Measurements from ENCODE around the gene SF3B2.
"Not testable (repeated sequence)": the region's sequence is repeated elsewhere in the genome, so short reads cannot be mapped to it uniquely, and the experiment has no call there.

Gene SF3B2

GRCh38 chr11:66052664-66052982 is 459 bp downstream of the SF3B2 start:
- no peak for DNase-seq

GRCh38 chr11:66055021-66055420 is 2.9 kb downstream of the SF3B2 start:
- no peak for DNase-seq

- no peak for DNase-seq
Observed at GRCh38 chr11:66056501-66056900, 4.3 kb downstream of the SF3B2 start.

GRCh38 chr11:66059966-66060680 is 8.0 kb downstream of the SF3B2 start:
- DNase-seq, result no peak

GRCh38 chr11:66061268-66061667 is 9.1 kb downstream of the SF3B2 start:
- no peak for DNase-seq

- no peak for DNase-seq
Observed at GRCh38 chr11:66062408-66062807, 10.2 kb downstream of the SF3B2 start.

GRCh38 chr11:66063900-66064299 is 11.7 kb downstream of the SF3B2 start:
- no peak for DNase-seq

GRCh38 chr11:66064571-66064970 is 12.4 kb downstream of the SF3B2 start:
- no peak for DNase-seq

GRCh38 chr11:66066751-66067150 is 14.6 kb downstream of the SF3B2 start:
- DNase-seq, result no peak

GRCh38 chr11:66067640-66068039 is 15.5 kb downstream of the SF3B2 start:
- no peak for DNase-seq

- DNase-seq, result no peak
Observed at GRCh38 chr11:66068154-66068821, 16.1 kb downstream of the SF3B2 start.

GRCh38 chr11:66068923-66069714 is 17.0 kb downstream of the SF3B2 start:
- DNase-seq, result no peak

GRCh38 chr11:66069715-66070603 is 17.8 kb downstream of the SF3B2 start, which contains the start of gene PACS1:
TSS of gene PACS1 (plus strand) at chr11:66070272. CDS start at chr11:66070487, 215 bp downstream.
- no peak for DNase-seq

GRCh38 chr11:66070604-66071380 is 18.6 kb downstream of the SF3B2 start:
- no peak for DNase-seq

- DNase-seq, result no peak
Observed at GRCh38 chr11:66071381-66071801, 19.2 kb downstream of the SF3B2 start.

GRCh38 chr11:66072081-66072480 is 19.9 kb downstream of the SF3B2 start:
- DNase-seq, result no peak

- no peak for DNase-seq
Observed at GRCh38 chr11:66072518-66072917, 20.4 kb downstream of the SF3B2 start.

GRCh38 chr11:66073669-66074068 is 21.5 kb downstream of the SF3B2 start:
- DNase-seq, result no peak

GRCh38 chr11:66075273-66075672 is 23.1 kb downstream of the SF3B2 start:
- no peak for DNase-seq

- DNase-seq, result no peak
Observed at GRCh38 chr11:66076561-66076960, 24.4 kb downstream of the SF3B2 start.

- no peak for DNase-seq
Observed at GRCh38 chr11:66077927-66078326, 25.8 kb downstream of the SF3B2 start.

GRCh38 chr11:66078949-66079348 is 26.8 kb downstream of the SF3B2 start:
- DNase-seq, result not testable (repeated sequence)
